ENCODE data around the gene SLCO1A2.

- TF ChIP-seq CTCF (IDR thresholded peaks at IDR 0.05) (no peak), POLR2A (IDR thresholded peaks at IDR 0.05) (no peak)
These were observed 25.9 kb downstream of the SLCO1A2 start for GRCh38 chr12:21308785-21309184.

All from right lobe of liver (tissue), 4 donors.